Measurements from ENCODE around the gene TNFSF18.
"Not testable (repeated sequence)": the region's sequence is repeated elsewhere in the genome, so short reads cannot be mapped to it uniquely, and the experiment has no call there.

TNFSF18 gene, protein sequence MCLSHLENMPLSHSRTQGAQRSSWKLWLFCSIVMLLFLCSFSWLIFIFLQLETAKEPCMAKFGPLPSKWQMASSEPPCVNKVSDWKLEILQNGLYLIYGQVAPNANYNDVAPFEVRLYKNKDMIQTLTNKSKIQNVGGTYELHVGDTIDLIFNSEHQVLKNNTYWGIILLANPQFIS

DNA sequence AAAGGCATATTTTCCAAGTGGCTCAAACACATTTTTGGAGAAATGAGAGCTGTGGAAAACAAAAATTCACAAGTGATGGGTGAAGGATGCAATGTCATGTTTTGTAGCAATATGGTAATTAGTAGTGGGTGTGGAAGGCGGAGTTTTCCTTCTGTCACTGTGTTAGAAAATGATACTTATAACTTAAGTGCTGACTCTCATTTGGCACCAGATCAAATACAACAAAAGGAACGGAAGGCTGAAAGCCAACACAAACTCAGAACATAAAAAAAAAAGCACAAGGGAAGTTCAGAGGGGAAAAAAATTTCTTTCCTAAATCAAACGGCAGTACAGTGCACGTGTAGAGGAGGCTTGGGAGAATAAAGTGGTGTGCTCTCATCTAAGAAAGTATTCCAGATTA, at the start of gene TNFSF18:
TSS of gene TNFSF18 (minus strand) at position 77 of the 400 bp plus-strand sequence. CDS start at position 32, 45 bp downstream.
- DNase-seq (ENCODE audit: low read depth) = no peak

DNA sequence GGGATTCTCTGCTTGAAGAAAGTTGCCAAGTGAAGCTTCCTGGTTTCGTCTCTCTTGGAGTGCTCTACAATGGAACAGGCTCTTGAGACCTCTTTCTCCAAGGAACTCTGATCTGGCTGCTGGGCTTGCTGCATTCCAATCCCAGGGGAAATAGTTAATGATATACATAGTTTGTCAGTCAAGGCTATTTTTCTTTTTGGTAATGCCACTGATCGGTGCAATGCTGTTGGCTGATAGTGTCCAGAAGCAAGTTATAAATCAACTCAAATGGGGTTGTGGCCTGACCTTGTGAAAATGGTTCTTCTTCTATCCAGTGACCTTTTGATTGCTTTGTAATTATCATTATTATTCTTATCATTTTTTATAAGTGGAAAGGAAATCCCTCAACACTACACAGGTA, 48.4 kb upstream of the TNFSF18 start:
- no peak for DNase-seq (ENCODE audit: low read depth)

DNA sequence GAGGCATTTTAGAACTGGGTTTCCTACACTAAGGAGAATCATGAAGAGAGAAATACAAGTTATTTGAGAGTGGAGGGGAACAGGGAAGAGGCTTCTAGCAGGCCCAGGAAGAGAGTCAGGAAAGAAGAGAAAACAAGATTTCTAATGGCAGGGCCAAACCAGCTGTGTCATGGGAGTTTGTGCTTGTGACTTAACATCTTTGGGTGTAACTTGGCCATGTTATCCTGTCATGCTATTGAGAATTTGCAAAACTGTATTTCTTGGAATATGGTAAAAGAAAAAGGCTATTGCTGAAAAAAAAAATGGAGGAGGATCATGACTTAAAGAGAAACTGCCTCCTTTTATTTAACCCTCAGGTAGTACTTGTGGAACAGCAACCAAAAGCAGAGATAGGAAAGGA, 47.4 kb upstream of the TNFSF18 start:
- DNase-seq (ENCODE audit: low read depth) = no peak

DNA sequence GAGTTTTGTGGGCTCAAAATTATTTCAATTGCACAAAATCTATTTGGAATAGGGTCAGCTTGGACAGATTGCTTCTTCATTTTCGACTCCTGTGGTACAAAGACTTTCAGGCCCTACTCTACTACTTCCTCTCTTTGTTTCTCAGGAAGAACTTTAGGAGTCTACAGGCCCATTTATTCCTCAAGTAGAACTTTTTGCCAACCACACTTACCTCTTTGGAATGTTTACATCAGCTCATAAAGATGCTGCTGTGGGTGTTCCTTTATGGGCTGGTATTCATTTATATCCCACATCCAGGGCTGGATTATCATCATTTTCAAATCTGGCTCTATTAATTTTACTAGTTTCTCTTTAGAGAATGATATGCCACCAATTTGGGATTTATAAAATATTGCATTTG, 46.3 kb upstream of the TNFSF18 start:
- DNase-seq (ENCODE audit: low read depth) = no peak

DNA sequence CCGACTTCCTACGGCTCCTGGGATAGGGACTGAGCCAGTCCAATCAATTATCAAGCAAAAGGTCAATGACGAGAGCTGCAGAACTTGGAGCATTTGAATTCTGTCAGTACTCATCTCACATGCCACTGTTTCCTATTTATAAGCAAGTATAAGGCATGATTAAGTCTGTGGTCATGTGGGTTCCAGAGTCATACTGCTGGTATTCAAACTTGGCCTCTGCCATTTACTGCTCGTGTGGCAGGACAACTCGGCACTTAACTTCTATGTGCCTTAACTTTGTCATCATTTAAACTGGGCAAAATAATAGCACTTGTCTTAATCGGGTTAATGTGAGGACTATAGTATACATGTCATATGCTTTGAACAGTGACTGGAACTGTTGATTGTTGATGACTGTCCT, 44.9 kb upstream of the TNFSF18 start:
- no peak for DNase-seq (ENCODE audit: low read depth)

DNA sequence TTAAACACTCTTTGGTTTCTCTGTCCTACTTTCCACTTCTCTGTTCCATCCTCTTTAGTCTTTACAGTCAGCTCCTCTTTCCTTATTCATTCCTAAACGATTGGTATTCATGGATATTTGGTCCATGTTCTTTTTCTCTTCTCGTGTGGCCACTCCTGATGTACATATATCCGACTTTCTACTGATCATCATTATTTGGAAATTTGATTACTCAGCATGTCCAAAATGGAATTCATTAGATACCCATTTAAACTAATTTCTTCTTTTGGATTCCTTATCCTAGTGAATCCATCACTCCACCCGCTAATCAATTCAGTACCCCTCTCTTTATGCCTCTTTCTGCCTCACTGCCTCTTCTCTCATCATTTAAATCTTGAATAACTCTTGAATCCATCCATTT, 43.8 kb upstream of the TNFSF18 start:
- no peak for DNase-seq (ENCODE audit: low read depth)

DNA sequence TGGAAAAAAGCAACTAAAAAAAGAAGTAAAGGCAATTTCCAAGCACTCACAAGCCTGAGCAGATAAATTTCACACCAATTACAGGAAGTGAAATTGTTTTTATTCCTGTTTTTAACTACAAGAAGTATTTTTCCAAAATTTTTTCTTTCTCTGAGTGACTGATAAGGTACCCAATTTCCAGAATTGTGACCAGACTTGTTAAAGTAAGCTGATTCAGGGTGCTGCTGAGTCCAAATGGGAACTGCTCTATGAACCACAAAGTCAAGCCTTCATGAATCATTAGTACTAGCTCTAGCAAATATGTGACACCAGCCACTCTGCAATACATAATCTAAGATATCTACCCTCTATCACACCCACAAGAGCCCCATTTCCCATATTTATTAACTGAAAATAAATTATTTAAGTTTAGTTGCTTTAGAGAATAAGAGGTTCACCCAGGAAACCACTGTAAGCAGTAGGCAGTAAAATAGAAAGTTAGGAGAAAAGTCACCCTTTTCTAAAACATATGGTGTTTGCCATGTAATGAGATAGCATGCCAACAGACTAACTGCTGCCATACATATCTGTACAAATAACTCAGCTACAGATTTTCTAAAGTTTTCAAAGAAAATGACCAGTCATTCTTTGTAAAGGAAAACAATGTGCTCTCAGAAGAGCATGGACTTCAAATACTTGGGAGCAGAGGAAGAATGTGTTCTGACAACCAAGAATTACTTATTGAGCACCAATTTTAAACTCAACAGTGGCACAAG, 43.1 kb upstream of the TNFSF18 start:
- DNase-seq (ENCODE audit: low read depth) = no peak

DNA sequence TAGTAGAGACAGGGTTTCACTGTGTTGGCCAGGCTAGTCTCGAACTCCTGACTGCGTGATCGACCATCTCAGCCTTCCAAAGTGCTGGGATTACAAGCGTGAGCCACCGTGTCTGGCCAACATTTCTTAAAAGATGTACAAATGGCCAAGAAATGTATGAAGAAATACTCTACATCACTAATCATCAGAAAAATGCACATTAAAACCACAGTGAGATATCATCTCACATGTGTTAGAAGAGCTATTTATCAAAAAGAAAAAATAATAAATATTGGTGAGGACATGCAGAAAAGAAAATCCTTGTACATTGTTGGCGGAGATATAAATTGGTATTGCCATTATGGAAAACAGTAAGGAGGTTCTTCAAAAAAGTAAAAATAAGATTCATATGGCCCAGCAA, 33.6 kb upstream of the TNFSF18 start:
- no peak for DNase-seq (ENCODE audit: low read depth)

DNA sequence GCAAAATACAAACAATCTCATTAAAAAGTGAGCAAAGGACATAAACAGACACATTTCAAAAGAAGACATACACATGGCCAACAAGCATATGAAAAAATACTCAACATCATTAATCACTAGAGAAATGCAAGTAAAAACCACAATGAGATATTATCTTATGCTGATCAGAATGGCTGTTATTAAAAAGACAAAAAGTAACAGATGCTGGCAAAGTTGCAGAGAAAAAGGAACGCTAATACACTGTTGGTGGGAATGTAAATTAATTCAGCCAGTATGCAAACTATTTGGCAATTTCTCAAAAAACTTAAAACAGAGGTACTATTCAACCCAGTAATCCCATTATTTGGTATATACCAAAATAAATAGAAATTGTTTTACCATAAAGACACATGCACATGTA, 32.2 kb upstream of the TNFSF18 start:
- DNase-seq (ENCODE audit: low read depth) = no peak

DNA sequence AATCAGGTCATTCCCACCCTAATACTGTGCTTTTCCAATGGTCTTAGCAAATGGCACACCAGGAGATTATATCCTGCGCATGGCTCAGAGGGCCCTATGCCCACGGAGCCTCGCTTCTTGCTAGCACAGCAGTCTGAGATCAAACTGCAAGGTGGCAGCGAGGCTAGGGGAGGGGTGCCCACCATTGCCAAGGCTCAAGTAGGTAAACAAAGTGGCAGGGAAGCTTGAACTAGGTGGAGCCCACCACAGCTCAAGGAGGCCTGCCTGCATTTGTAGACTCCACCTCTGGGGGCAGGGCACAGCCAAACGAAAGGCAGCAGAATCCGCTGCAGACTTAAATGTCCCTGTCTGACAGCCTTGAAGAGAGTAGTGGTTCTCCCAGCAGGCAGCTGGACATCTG, 23.5 kb upstream of the TNFSF18 start:
- not testable (repeated sequence) for DNase-seq (ENCODE audit: low read depth)

DNA sequence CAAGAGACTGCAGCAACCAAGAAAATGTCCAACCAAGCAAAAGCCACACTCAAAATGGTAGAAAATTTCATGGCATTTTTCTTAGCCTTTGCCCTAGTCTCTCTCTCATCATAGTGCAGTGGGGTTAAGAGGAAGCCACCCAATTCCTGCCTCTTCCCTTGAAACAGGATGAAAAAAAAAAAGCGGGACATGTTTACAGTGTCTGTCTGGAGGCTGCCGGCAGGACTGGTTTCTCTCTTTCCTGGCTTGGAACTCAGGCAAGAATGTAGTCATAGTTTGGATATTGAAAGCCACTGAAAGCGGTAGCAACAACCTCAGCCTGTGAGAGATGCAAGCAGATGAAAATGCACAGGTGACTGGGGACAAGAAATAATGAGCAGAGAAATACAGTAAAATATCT, 13.3 kb upstream of the TNFSF18 start:
- DNase-seq (ENCODE audit: low read depth) = no peak

DNA sequence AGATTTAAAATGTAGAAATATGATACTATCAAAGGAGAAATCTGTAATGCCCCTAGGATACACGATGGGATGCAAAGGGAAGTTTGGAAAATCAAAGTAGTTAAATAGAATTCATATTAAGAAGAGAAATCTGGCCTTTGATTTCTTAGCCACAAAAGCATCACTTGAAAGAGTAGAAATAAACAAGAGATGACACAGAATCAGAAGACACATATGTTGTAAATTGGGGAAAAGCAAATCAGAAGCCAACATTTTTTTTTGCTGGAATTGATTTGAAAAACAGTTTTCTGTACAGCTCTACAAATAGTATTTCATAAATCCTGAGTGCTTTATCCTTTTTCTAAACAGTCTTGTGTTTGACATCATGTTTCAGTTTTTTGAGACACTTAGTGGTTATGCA, 12.4 kb upstream of the TNFSF18 start:
- no peak for DNase-seq (ENCODE audit: low read depth)

DNA sequence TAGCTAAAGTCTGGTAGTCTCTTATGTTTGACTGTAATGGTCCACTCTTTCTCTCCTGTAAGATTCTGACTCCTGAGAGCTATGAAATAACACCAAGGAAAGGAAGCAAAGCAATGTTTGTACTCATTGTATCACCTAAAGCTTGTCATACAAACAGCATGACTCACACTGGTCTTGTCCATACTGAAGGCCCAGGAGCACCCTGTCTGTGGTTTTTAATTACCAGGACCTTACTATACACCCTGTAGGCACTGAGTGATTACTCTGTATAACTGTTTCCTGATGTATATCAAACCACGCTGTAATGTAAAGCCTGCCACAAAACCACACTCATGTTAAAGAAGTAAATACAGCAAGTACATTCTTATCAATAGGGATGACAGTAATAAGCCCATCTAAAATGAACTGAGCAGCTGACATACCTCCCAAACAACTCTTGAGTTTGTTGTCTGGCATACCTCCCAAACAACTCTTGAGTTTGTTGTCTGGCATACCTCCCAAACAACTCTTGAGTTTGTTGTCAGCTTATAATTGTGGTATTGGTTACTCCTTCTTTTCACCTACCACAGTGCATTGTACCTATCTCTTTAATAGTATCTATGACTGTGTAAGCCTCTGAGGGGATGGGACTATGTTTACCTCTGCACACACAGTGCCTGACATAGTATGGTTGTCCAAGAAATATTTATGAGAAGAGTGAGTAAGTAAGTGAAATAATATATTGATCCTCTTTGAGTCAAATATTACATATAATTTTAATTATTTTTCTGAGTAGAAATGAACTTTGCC, 11.6 kb upstream of the TNFSF18 start:
- DNase-seq (ENCODE audit: low read depth) = no peak

DNA sequence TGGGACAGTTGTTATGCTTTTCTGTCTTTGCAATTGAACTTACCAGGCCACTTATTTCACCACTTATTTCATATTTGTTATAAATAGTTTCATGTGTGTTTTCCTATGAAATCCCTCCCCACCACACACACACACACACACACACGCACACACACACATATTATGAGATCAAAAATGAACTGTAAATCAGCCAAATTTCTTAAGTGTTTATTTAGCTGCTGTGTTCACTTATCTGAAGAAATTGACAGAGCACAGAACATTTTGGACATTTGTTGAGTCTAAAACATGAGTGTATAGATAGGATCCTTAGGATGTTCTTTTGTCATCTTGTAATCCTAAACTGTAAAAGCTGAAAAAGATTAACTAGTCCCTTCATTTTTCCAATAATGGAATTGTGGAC, 7.8 kb upstream of the TNFSF18 start:
- DNase-seq (ENCODE audit: low read depth) = no peak

DNA sequence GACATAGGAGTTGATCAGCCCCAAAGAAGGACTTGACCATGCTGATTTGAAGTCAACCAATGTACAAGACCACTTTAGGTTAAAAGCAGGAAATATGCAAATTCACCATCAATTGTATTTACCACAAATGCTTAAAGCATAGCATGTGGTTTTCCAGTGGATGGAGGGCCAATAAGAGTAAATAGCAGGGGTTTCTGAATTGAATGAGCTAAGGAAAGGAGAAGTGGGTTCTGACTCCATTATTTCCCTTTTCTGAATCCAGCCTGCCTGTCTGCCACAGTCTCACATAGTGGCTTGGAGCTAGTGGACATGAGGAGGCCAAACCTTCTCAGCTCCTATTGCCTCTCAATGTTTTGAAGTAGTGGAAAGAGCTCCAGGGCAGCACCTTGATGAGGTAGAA, 7.2 kb upstream of the TNFSF18 start:
- DNase-seq (ENCODE audit: low read depth) = no peak

DNA sequence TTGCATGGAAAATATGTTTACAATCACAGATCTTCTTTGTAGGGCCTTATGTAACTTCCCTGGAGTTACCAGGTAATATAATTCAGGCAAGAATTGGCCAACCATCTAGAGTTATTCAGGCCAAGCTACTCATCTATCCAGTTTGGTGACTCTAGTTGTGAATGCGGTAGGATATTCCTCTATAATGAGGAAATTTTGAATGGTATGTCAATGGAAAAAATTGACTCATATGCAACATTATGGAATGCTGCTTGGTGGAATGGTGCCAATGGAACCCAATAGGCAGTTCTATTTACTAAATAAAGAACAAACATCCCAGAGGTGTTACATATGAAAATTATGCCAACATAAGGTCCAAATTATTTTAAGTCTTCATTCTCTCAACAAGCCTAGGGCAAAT, 5.6 kb upstream of the TNFSF18 start:
- no peak for DNase-seq (ENCODE audit: low read depth)

DNA sequence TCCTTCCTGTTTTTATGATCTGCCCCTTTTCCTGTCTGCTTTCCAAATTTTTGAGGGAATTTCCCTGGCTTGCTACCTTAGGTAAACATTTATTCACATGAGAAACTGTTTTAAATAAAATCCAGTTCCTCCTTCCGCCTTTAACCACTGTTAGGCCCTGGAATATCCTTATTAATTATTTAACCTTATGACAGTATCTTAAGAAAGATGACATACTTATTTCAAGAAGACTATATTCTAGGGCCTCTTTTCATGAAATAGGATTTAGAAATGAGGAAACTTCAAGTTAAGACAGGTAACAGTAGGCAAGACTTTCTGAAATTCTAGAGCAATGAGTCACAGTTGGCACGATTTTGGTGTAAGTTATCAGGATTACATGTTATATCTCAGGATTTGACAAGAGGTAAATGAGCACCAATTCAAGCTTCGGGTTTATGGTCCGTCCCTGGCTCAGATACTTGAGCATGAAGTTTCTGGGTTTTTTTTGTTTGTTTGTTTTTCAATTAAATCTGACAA, 2.0 kb upstream of the TNFSF18 start:
- DNase-seq (ENCODE audit: low read depth) = no peak

DNA sequence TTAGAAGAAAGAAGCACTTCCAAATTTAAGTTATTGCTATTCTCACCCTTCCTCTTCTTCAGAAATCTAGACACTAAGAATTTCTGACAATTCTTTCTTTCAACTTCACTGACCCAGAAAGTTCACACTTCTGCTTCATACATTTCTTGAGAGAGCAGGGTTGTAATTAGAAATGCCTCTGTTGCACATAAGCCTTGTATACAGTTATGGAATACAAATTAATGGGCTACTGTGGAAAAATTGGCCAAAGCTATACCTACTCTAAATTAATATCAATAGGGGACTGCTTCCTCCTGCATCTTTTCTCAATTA, 1.5 kb downstream of the TNFSF18 start:
- DNase-seq (ENCODE audit: low read depth) = no peak

DNA sequence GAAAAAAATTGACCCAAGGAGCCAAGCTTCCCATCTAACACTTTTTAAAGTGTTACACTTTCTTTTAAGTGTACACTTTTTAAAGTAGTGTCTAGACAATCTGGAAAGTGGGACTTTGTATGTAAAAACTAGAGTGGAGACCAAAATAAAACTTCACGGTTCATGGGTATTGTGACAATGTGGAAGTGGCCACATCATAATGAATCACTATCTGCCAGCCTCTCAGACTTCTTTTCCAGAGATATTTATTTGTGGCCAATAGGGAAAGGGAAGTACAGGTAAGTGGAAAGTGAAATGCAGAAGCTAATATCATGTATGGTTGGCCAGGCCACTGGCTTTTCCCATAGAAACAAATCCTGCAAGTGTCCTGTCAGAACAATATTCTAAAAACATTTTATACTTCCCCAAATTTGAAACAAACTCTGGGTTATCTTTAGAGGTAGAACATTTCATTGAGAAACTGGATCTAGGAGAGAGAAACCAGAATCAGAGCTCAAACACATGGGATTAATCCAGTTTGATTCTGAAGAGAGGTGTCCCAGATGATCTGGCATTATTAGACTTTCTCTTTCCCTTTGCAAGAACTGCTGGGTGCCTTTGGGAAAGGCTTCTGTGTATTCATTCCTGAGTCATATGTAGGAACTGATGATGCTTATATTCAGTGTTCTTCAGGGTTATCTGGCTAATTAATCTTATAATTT, 2.0 kb downstream of the TNFSF18 start:
- DNase-seq (ENCODE audit: low read depth) = no peak

DNA sequence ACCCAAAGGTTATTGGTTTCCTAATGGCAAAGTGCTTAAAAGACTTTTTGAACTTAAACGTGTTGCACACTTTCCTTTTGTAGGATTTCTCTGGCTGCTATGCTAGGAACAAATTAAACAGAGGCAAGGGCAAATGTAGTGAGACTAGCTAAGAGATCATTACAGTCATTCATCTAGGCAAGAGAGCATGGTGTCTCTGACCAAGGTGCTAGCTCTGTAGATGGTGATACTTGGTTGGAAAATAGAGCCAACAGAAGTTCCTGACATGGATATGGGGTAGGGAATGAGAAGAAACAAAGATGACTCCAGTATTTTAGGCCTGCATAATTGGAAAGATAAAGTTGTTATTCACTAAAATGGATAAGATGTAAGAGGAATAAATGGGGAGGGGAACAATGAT, 6.1 kb downstream of the TNFSF18 start:
- no peak for DNase-seq (ENCODE audit: low read depth)

DNA sequence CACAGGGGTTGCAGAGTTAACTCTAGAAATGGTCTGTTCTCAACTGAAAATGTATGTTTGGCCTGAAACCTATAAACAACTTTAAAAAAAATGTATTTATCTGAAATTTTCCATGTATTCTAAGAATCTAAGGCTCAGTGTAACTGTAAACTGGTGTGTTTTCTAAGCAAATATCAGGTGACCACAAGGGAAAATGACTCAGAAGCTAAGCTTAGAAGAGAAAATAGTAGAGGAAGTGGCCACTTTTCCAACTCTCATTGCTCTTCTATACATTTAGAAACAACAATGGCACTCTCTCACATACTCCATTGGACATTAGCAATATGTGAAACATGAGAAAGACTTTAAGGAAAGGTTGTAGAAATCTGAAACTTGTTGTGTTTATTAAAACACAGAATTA, 7.5 kb downstream of the TNFSF18 start:
- no peak for DNase-seq (ENCODE audit: low read depth)

DNA sequence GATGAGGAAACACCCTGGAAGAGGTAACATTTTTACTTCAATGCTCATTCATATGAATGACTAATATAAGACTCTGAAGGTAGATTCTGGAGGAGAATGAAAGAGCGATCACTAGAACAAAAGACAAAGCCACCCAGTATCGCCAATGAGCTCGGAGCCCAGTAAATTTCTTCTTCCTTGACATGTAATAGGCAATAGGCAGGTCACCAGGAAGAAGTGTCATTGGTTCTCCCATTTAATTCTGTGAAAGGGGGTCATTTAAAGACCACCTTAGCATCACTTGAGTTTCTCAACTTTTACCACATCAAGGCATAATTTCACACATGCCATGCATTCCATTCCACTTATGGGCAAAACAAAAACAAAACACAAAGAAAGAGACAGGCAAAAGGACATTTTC, 7.9 kb downstream of the TNFSF18 start:
- DNase-seq (ENCODE audit: low read depth) = no peak

DNA sequence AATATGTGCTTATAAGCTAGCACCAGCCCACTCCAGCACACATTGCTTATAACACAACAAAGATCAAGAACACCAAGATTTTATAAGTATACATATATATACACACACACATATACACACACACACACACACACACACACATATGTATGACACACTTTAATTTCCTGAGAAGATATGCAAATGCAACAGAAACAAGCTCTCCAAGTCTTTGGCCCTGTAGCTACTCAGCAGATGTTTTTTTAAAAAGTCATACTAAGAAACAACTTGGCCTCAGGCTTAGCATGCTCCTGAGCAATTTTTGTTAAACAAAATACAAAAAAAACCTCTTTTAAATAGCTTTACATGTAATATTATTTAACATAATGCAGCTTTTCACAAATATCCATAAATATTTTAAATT, 11.1 kb downstream of the TNFSF18 start:
- DNase-seq (ENCODE audit: low read depth) = no peak

Data from activated T-helper 1 cell treated with Interleukin-2 at 50 U/mL for 16 hours (primary cell).